Peyer's patch (tissue), 4 donors: ENCODE results near the gene PAM. TPM values are rescaled to one million over a fixed set of nuclear protein-coding genes. Genes with fewer than 3 reads are reported as not detected.

Experiments
- DNase-seq, 3 donors: peaks; one replicate each; pipeline ENCODE4 v3.0.0-alpha.2; 2017 to 2019
- H3K27ac ChIP-seq, 4 donors: fragments of 200-600 bp; sonication (generic); one replicate each; pipeline ENCODE4 v1.5.1; 2016 to 2019
- H3K27me3 ChIP-seq, 2 donors: fragments of 200-600 bp; sonication (generic); one replicate each; pipeline ENCODE4 v1.5.1; 2019
- H3K36me3 ChIP-seq, 3 donors: fragments of 200-600 bp; sonication (generic); one replicate each; pipeline ENCODE4 v1.5.1; 2016 to 2019
- H3K4me1 ChIP-seq, 4 donors: fragments of 200-600 bp; sonication (generic); one replicate each; pipeline ENCODE4 v1.5.1; 2016 to 2019
- H3K4me3 ChIP-seq, 4 donors: fragments of 200-600 bp; sonication (generic); 1 replicate in 3 of 4; 2 replicates in 1 of 4; pipeline ENCODE4 v1.5.1; 2016 to 2019; ENCODE audit warnings: mild to moderate bottlenecking in 1 of 4
- H3K9me3 ChIP-seq, 4 donors: fragments of 200-600 bp; sonication (generic); one replicate each; pipeline ENCODE4 v1.5.1; 2016 to 2019; ENCODE audit warnings: mild to moderate bottlenecking in 1 of 4
- POLR2A ChIP-seq, 2 donors: fragments of 450-650 bp; IDR thresholded peaks; one replicate each; pipeline ENCODE4 v1.5.1; 2017; ENCODE audit warnings: antibody characterized with exemption in 2 of 2, mild to moderate bottlenecking in 2 of 2, moderate library complexity in 2 of 2
- total RNA-seq, 4 donors: library from RNA; depleted of rRNA; stranded (reverse); fragments of >200 nt; gene quantifications; one replicate each; pipeline ENCODE4 v1.1.0, GENCODE V29; 2016
- TF ChIP-seq, protein P1 (sequence below), 6 experiments: fragments of 450-650 bp in 4 of 6; fragments of 200-600 bp in 2 of 6; sonication (generic) in 1 of 6; IDR thresholded peaks; one replicate each; pipeline ENCODE4 v1.5.1; 2017 to 2019; ENCODE audit warnings: antibody characterized with exemption in 6 of 6, mild to moderate bottlenecking in 3 of 6, moderate library complexity in 1 of 6

Gene PAM
- total RNA-seq, 4 donors from 2014 or later, result 58.6 to 130 (median 109) TPM

DNA sequence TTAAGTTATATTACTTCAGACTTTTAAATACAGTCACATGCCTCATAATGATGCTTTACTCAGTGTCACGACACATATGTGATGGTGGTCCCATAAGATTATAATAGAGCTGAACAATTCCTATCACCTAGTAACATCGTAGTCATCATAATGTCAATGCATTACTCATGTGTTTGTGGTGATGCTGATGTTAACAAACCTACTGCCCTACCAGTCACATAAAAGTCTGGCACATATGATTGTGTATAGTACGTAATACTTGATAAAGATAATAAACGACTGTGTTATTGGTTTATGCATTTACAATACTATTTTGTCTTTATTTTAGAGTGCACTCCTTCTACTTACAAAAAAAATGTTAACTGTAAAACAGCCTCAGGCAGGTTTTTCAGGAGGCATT lies 103.7 kb downstream of the PAM start:
- Histone ChIP-seq H3K4me3 (no peak overlapping the region), H3K4me1 (peaks cover 0 to 2% (median 0%) of the 10 kb centered on the region in 4 donors), H3K36me3 (no peaks in the 10 kb centered on the region), H3K9me3 (no peaks in the 10 kb centered on the region), H3K27me3 (no peaks in the 10 kb centered on the region), H3K27ac (no peak overlapping the region)
- TF ChIP-seq POLR2A (IDR thresholded peaks at IDR 0.05), result no peak
- TF ChIP-seq, protein P1, sequence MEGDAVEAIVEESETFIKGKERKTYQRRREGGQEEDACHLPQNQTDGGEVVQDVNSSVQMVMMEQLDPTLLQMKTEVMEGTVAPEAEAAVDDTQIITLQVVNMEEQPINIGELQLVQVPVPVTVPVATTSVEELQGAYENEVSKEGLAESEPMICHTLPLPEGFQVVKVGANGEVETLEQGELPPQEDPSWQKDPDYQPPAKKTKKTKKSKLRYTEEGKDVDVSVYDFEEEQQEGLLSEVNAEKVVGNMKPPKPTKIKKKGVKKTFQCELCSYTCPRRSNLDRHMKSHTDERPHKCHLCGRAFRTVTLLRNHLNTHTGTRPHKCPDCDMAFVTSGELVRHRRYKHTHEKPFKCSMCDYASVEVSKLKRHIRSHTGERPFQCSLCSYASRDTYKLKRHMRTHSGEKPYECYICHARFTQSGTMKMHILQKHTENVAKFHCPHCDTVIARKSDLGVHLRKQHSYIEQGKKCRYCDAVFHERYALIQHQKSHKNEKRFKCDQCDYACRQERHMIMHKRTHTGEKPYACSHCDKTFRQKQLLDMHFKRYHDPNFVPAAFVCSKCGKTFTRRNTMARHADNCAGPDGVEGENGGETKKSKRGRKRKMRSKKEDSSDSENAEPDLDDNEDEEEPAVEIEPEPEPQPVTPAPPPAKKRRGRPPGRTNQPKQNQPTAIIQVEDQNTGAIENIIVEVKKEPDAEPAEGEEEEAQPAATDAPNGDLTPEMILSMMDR (IDR thresholded peaks at IDR 0.05), result no peak
- no peak for DNase-seq

DNA sequence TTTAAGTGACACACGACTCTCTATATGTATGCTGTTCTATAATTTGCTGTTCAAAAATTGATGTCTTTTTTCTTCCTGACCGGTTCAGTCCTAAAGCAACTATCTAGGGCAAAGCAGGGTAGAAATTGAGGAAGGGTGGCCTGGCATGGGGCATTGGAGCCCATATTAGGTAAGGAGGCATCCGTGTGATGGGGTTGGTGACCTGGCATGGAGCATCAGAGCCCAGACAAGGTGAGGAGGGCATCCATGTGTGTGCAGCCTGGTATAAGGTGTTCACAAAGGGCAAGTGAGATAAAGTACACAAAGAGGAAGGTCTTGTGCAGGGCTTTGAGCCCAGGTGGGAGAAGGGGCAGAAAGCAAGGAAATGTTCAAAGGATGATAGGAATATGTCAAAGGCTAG lies 104.9 kb downstream of the PAM start:
- no peaks in the 10 kb centered on the region for H3K27me3 ChIP-seq
- peaks cover 0 to 7% (median 0%) of the 10 kb centered on the region in 4 donors for H3K4me1 ChIP-seq
- no peaks in the 10 kb centered on the region for H3K9me3 ChIP-seq
- no peak for DNase-seq
- no peaks in the 10 kb centered on the region for H3K36me3 ChIP-seq
- no peak overlapping the region for H3K4me3 ChIP-seq
- TF ChIP-seq, protein P1 (IDR thresholded peaks at IDR 0.05), result no peak
- TF ChIP-seq POLR2A (IDR thresholded peaks at IDR 0.05), result no peak
- H3K27ac ChIP-seq, result no peak overlapping the region

DNA sequence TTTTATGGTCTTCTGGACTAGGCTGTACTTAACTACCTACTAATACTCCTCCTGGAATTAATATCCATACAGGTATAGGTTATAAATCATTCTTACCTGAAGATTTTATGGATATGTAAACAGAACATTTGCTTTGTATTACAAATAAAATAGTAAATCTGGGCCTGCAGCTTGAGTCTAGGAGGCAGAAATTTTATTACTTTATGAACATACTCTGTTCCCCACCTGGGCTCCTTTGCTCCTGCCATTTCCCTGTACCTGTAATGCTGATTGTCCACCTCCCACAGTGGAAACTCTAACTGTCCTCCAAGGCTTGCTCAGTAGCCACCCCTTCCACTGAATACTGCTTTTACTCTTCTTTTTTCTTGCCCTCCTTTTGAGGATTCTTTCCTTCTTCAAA lies 108.0 kb downstream of the PAM start:
- TF ChIP-seq POLR2A (IDR thresholded peaks at IDR 0.05), result no peak
- TF ChIP-seq, protein P1 (IDR thresholded peaks at IDR 0.05), result no peak
- Histone ChIP-seq H3K27me3 (no peaks in the 10 kb centered on the region), H3K4me1 (peaks cover 0 to 12% (median 0%) of the 10 kb centered on the region in 4 donors), H3K27ac (no peak overlapping the region), H3K36me3 (no peaks in the 10 kb centered on the region), H3K4me3 (no peak overlapping the region), H3K9me3 (no peaks in the 10 kb centered on the region)
- DNase-seq, result no peak

DNA sequence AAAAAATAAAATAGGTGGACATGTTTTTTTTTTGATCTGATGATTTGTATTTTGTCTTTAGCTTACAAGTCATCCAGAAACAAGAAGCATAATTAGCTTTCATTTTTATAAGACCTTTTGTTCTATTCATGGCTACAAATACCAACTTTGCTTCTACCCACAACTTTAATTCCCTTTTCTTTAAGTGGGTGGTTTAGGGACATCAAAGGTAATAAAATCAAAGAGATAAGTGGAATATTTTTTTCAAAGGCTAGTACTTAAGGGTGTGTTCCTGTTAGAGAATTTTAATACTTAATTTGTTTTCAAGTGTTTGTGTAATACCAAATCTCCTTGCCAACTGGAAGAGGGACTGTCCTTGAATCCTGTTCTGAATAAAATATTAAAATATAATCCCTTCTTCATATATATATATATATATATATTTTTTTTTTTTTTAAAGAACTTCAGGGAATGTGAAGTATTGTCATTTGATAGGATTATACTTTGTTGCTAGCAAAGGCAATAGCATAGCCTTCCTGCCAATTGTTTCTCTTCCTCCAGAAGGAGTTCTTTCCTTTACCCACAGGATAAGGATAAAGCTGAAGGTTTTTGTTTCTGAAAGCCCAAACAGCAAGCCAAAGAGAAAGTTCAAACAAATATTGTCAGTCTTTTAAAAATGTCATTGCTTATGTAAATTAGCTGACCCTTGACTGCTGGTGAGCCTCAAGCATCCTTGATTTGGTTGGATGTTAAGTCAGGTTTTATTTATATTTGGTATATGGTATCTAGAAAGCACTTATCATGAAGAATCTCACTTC lies 108.9 kb downstream of the PAM start:
- no peak for TF ChIP-seq POLR2A (IDR thresholded peaks at IDR 0.05)
- TF ChIP-seq, protein P1 (IDR thresholded peaks at IDR 0.05), result no peak
- Histone ChIP-seq H3K4me3 (no peak overlapping the region), H3K9me3 (no peaks in the 10 kb centered on the region), H3K27me3 (no peaks in the 10 kb centered on the region), H3K27ac (no peak overlapping the region), H3K4me1 (peaks cover 0 to 12% (median 0%) of the 10 kb centered on the region in 4 donors), H3K36me3 (no peaks in the 10 kb centered on the region)
- no peak for DNase-seq

DNA sequence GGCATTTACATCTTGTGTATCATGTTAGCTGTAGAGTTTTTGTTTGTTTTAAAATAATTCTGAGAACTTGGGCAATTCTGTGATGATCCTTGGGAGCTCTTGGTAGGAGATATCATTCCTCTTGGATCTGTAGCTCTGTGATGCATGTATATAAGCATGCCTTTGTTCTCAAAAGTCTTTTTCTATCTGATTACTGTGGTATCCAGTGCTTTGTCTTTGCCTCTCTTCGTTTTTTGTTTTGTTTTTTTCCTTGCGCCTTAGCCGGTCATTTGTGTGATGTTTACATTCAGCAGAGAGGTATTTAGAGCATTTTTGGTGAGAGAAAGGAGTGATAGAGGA lies 110.0 kb downstream of the PAM start:
- H3K27me3 ChIP-seq, result no peaks in the 10 kb centered on the region
- TF ChIP-seq POLR2A (IDR thresholded peaks at IDR 0.05), result no peak
- TF ChIP-seq, protein P1 (IDR thresholded peaks at IDR 0.05), result no peak
- no peaks in the 10 kb centered on the region for H3K9me3 ChIP-seq
- H3K27ac ChIP-seq, result peak overlapping the region in 2 of 4 donors; percentile 45 to 78
- no peak for DNase-seq
- no peaks in the 10 kb centered on the region for H3K36me3 ChIP-seq
- peak overlapping the region in 3 of 4 donors; percentile 40 to 70 (median 58) for H3K4me3 ChIP-seq
- H3K4me1 ChIP-seq, result peaks cover 0 to 12% (median 0%) of the 10 kb centered on the region in 4 donors
